MCF 10A (cell line): ENCODE measurements around the gene NTM. TPM values are rescaled to one million over a fixed set of nuclear protein-coding genes. Genes with fewer than 3 reads are reported as not detected.

Experiments used
- BruUV-seq: library from RNA; stranded (reverse); fragments of 400-500 nt; replicated peaks from 2 replicates; lab custom pipeline; 2021; lab: Mats Ljungman, UMichigan
- CTCF ChIA-PET: fragments of 300-600 bp; sonication (Branson Sonifier 250); formaldehyde crosslinking; extraction: SDS; loops from one replicate; lab custom pipeline; 2021; ENCODE audit warnings: antibody characterized with exemption, inconsistent platforms; lab: Yijun Ruan, JAX
- POLR2A ChIA-PET: fragments of 300-600, 350-650 bp; sonication (Branson Sonifier 250); formaldehyde crosslinking; extraction: SDS; loops from one replicate; lab custom pipeline; 2020; ENCODE audit warnings: antibody characterized with exemption, inconsistent platforms; lab: Yijun Ruan, JAX
- DNase-seq: peaks from one replicate; pipeline ENCODE4 v3.0.0-alpha.2; 2018; ENCODE audit not compliant: unreplicated experiment
- H3K27ac Mint-ChIP-seq: one replicate; pipeline ENCODE4 v1.8.0; 2022; ENCODE audit warnings: mild to moderate bottlenecking, low read depth, mixed read lengths; ENCODE audit not compliant: unreplicated experiment
- H3K27me3 Mint-ChIP-seq: one replicate; pipeline ENCODE4 v1.8.0; 2022; ENCODE audit warnings: mixed read lengths; ENCODE audit not compliant: insufficient read depth, unreplicated experiment
- H3K36me3 Mint-ChIP-seq: one replicate; pipeline ENCODE4 v1.8.0; 2022; ENCODE audit warnings: mild to moderate bottlenecking, moderate library complexity, mixed read lengths; ENCODE audit not compliant: insufficient read depth, unreplicated experiment
- H3K4me1 Mint-ChIP-seq: one replicate; pipeline ENCODE4 v1.8.0; 2022; ENCODE audit warnings: mixed read lengths; ENCODE audit not compliant: insufficient read depth, unreplicated experiment
- H3K4me3 Mint-ChIP-seq: one replicate; pipeline ENCODE4 v1.8.0; 2022; ENCODE audit warnings: mild to moderate bottlenecking, moderate library complexity, mixed read lengths; ENCODE audit not compliant: unreplicated experiment
- H3K9me3 Mint-ChIP-seq: one replicate; pipeline ENCODE4 v1.8.0; 2022; ENCODE audit warnings: mixed read lengths; ENCODE audit not compliant: unreplicated experiment
- CTCF ChIP-seq: fragments of 200-600 bp; IDR thresholded peaks from one replicate; pipeline ENCODE4 v1.8.0; 2022; ENCODE audit warnings: antibody characterized with exemption, mild to moderate bottlenecking; ENCODE audit not compliant: unreplicated experiment
- intact Hi-C: fragments of 100-400 bp; cut with micrococcal nuclease; formaldehyde crosslinking; loops from 2 replicates; pipeline ENCODE4 v1.14.1; 2022
- total RNA-seq: library from RNA; stranded (reverse); gene quantifications from 2 replicates; pipeline ENCODE4 v1.2.3, GENCODE V29; 2022

The NTM gene
- total RNA-seq, 1 experiment from 2014 or later, result not detected

- intact Hi-C loops, result no loop called here
Observed at GRCh38 chr11:132168344-132168981, 798.0 kb downstream of the NTM start.

GRCh38 chr11:132171031-132171430, 800.6 kb downstream of the NTM start:
- Mint-ChIP-seq H3K36me3 (no peaks in the 10 kb centered on the region), H3K4me1 (no peaks in the 10 kb centered on the region), H3K27me3 (no peaks in the 10 kb centered on the region), H3K27ac (no peak overlapping the region), H3K4me3 (no peak overlapping the region), H3K9me3 (peaks cover 38% of the 10 kb centered on the region)
- POLR2A ChIA-PET, result no interaction called here
- BruUV-seq, result no TSS peak
- intact Hi-C loops, result no loop called here
- TF ChIP-seq CTCF, result no peak
- no peak for DNase-seq
- CTCF ChIA-PET, result no interaction called here

More at GRCh38 chr11:132168344-132168981, 798.0 kb downstream of the NTM start:
- Mint-ChIP-seq H3K4me1 (no peaks in the 10 kb centered on the region), H3K27ac (no peak overlapping the region), H3K27me3 (no peaks in the 10 kb centered on the region), H3K9me3 (peaks cover 40% of the 10 kb centered on the region), H3K4me3 (no peak overlapping the region), H3K36me3 (no peaks in the 10 kb centered on the region)
- no peak for DNase-seq
- POLR2A ChIA-PET, result no interaction called here
- TF ChIP-seq CTCF, result no peak
- BruUV-seq, result no TSS peak
- CTCF ChIA-PET, result interaction anchor here (0.8 kb wide), 1 partner anchor 105 kb away, joined by 5 read pairs; no protein-coding TSS in a partner anchor

- Mint-ChIP-seq H3K36me3 (no peaks in the 10 kb centered on the region), H3K27ac (no peak overlapping the region), H3K4me3 (no peak overlapping the region), H3K9me3 (peaks cover 35% of the 10 kb centered on the region), H3K27me3 (no peaks in the 10 kb centered on the region), H3K4me1 (no peaks in the 10 kb centered on the region)
- ChIA-PET POLR2A (no interaction called here), CTCF (no interaction called here)
- TF ChIP-seq CTCF, result no peak
- BruUV-seq, result no TSS peak
- no peak for DNase-seq
- intact Hi-C loops, result no loop called here
Observed at GRCh38 chr11:132174362-132175255, 804.2 kb downstream of the NTM start.

- ChIA-PET POLR2A (no interaction called here), CTCF (no interaction called here)
- Mint-ChIP-seq H3K9me3 (peaks cover 43% of the 10 kb centered on the region), H3K4me1 (no peaks in the 10 kb centered on the region), H3K4me3 (no peak overlapping the region), H3K27ac (no peak overlapping the region), H3K27me3 (no peaks in the 10 kb centered on the region), H3K36me3 (no peaks in the 10 kb centered on the region)
- TF ChIP-seq CTCF, result no peak
- BruUV-seq, result no TSS peak
- DNase-seq, result peak; percentile 1
- intact Hi-C loops, result no loop called here
Observed at GRCh38 chr11:132177106-132177505, 806.7 kb downstream of the NTM start.
